A172 (cell line): ENCODE results near the gene SLC29A4. TPM values are rescaled to one million over a fixed set of nuclear protein-coding genes. Genes with fewer than 3 reads are reported as not detected.
A peak's percentile ranks its signal among the peaks of the same experiment; 100 is the strongest.

ENCODE experiments used
- DNase-seq: peaks from one replicate; pipeline ENCODE4 v3.0.0-alpha.2; 2015; ENCODE audit warnings: low spot score
- total RNA-seq: library from RNA; depleted of rRNA; stranded (reverse); fragments of >200 nt; shearing (Covaris generic); gene quantifications from 2 replicates; pipeline ENCODE4 v1.2.3, GENCODE V29; 2014

Gene SLC29A4
- total RNA-seq, 1 experiment from 2014 or later: 23.1 TPM

DNA sequence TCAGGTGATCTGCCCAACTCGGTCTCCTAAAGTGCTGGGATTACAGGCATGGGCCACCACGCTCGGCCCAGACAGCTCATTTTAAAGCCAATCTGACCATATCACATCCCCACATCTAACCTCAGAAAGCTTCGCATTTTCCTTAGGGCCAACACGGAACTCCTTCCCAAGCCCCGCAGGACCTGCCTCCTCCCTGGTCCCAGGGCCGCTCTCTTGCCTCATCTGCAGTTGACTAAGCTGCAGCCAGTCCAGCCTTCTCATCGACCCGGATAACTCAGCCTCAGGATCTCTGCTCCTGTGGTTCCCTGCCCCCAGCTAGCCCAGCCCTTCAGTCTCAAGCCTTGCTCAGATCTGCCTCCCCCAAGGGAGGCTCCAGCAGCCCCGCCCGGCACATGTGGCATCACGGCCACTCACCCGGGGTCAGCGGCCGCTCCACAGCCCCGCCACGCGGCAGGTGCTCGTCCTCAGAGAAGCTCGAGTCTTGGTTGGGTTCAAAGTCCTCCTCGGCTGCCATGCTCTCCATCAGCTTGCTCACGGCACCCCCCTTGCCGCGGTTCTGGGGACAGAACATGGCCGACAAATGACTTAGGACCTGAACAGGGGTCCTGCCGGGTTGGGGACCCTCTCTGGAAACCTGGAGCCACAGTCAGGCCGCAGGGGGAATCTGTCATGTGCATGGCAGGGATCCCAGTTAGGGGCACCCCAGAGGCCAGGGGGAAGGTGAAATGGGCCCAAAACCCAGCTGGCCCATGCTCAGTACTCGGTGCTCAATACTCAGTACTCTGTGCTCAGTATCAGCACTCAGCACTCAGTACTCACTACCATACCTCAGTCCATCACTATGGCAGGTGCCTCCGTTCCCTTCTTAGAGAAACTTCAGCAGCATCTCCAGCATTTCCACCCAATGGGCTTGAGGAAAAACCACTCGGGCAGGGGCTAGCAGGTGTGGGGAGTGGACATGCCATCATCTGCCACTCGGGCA is 41.3 kb downstream of the SLC29A4 start:
- peak; percentile 28 for DNase-seq

DNA sequence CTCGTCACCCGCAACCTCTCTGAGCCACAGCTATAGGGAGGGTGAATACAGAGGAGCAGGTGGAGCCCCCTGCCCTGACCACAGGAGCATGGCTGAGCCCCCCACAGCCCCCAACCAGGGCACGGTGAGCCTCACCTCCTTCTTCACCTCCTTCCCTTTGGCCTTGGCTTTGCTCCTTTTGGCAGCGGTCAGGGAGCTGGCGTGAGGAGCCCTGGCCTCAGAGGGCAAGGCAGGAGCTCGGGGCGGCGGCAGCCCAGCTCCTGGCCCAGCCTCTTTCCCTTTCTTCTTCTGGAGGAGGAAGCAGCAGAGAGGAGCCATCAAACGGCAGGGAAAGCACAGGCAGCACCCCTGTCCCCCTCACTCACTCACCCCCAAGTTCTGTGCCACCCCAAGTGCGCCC is 42.2 kb downstream of the SLC29A4 start:
- DNase-seq: no peak

DNA sequence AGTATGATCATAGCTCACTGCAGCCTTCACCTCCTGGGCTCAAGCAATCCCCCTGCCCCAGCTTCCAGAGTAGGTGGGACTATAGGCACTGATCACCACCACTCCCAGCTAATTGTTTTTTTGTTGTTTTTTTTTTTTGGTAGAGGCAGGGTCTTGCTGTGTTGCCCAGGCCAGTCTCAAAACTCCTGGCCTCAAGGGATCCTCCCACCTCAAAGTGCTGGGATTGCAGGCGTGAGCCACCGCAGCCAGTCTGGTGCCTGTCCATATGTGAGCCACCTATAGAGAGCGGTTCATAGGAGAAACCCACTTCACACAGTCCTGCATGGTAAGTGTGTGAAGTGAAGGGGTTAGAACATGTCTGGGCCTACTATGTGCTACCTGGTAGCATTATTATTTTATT is 47.5 kb downstream of the SLC29A4 start:
- DNase-seq: no peak

DNA sequence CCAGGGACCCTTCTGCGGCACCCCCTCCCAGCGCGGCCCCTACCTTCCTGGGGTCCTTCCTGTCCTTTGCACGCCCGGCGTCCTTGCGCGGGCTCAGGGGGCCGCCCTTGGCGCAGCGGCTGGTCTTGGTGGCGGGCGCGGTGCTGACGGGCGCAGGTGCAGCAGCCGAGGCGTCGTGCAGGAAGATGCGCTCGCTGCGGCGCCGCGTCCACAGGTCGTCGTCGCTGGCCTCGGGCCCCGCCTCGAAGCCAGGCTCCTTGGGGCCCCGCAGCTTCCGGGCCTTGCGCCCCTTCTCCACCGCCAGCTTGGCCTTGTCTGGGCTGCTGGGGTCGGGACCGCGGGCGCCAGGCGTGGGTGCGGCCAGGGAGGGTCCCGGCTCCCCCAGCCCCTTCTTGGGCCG is 49.8 kb downstream of the SLC29A4 start:
- no peak for DNase-seq

DNA sequence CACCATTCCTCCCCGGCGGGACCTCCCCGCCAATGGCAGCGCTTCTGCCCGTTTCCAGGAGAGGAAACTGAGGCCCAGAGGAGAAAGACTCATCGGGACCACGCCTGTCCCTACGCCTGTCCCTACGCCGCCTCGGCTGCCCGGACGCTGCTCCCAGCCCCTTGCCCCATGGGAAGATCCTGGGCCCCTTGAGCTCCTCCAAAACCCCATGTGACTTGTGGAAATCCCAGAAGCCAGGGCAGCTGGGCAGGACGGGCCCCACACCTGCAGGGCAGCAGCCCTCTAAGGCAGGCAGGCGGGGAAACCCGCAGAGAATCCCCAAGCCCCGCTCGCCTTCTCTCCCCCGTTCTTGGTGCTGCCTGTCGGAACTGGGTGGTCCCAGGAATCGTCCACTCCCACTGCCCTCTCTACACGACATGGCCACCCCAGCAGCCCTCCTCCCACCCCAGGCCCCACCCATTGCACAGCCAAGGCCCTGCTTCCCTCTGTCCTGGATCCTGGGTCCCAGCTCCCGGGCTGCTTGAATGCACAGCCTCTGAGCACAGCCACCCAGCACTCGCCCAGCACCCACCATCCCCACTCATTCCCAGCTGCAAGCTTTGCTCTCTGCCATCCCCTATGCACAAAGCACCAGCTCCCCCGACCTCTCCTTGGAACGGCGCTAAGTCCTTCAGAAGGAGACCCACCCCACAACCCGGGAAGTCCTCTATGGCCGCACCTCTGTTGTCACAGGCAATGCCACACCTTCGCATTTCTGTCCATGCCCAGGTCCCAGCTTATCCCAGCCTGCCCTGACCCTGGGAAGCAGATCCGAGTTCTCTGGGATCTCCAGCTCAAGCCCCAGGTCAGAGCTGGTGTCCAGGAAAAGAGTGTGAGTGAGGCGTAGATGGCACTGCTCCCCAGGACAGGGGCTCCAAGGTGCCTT is 50.6 kb downstream of the SLC29A4 start:
- no peak for DNase-seq

DNA sequence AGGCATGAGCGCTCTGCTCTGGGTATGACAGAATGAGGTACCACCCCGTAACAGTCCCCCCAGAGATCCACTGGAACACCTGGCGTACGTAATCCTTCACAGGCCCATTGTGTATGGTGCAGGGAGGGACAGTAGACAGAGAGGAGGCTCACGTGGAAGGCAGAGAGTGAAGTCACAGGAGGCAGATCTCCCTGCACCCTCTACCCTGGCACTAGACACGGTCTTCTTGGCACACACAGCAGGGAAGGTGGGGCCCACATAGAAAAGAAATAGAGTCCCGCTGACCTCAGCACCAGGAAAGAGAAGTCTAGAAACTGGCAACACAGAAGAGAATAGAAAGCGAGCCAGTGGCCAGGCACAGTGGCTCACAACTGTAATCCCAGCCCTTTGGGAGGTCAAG is 51.9 kb downstream of the SLC29A4 start:
- DNase-seq: no peak

DNA sequence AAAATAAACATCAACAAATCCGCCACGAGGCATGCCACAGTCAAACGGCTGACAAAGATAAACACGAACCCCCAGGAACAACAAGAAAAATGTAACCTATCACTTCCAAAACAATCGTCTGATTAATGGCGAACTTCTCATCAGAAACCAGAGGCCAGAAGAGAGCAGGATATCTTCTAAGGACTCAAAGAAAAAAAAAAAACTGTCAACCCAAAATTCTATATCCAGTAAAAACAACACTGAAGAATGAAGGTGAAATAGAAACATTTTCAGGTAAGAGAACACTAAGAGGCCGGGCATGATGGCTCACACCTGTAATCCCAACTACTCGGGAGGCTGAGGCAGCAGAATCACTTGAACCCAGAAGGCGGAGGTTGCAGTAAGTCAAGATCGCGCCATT is 54.3 kb downstream of the SLC29A4 start:
- no peak for DNase-seq

DNA sequence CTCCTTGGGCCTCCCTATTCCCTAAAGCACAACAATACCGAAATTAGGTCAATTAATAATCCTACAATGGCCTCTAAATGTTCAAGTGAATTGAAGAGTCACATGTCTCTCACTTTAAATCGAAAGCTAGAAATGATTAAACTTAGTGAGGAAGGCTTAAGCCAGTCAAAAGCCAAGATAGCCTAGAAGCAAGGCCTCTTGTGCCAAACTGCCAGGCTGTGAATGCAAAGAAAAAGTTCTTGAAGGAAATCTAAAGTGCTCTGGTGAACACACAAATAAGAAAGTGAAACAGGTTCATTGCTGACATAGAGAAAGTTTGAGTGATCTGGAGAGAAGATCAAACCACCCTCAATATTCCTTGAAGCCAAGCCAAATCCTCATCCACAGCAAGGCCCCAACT is 57.2 kb downstream of the SLC29A4 start:
- no peak for DNase-seq

DNA sequence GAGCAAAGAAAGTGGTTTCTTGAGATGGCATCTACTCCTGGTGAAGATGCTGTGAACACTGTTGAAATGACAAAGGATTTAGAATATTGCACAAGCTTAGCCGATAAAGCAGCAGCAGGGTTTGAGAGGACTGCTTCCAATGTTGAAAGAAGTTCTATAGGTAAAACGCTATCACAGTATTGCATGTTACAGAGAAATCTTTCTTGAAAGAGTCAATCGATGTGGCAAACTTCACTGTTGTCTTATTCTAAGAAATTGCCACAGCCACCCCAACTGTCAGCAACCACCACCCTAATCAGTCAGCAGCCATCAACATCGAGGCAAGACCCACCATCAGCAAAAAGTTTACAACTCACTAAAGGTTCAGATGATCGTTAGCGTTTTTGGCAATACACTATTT is 59.9 kb downstream of the SLC29A4 start:
- no peak for DNase-seq

DNA sequence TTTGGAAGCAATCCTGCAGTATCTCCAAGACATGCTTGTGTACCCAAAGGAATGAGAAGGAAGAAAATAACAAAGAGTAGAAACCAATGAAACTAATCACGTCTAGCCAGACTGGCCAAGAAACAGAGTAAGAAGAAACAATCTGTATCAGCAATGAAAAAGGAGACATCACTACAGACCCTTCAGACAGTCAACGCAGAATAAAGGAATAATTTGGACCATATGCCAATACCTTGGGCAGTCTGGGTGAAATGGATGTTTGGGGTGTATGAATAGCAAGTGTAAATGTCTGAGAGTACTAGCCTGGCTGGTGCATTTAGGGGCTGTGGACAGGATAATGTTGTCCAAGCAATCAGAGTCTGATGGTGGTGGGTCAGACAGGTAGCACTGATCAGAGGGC is 61.1 kb downstream of the SLC29A4 start:
- no peak for DNase-seq

DNA sequence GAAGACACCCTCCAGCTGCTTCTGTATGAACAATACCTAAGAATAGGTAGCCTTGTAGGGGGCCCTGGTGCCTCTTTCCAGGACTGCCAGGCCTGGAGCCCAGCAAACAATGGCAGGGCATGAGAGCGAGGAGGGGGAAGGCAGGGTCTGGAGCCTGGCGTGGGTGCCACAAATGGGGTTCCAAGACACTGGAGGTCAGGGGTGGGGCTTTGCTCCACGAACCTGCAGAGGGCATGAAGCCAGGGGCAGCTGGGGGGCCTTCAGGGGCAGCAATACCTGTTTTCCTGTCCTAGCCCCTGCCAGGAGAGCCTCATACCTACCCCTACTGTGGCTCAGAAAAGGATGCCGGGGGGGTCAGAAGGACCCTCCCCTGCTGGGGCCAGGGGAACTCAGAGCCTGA is 61.6 kb downstream of the SLC29A4 start:
- no peak for DNase-seq

DNA sequence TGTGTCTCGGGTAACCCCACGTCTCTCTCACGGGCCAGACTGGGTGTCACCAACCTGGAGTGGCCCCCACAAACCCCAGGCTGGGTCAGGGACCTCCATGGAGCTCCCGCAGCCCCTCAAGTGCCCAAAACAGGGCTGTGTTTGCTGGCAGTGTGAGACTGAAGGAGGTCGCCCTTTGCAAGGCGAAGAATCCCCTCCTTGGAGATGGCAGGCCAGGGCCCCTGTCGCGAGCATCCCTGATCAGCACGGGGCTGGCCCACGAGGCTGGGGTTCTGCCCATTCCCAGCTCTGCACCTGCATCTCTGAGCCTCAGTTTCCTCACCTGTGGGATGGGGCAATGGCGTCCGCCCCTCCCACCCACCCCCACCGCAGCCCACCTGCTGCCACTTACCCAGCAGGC is 62.4 kb downstream of the SLC29A4 start:
- no peak for DNase-seq

DNA sequence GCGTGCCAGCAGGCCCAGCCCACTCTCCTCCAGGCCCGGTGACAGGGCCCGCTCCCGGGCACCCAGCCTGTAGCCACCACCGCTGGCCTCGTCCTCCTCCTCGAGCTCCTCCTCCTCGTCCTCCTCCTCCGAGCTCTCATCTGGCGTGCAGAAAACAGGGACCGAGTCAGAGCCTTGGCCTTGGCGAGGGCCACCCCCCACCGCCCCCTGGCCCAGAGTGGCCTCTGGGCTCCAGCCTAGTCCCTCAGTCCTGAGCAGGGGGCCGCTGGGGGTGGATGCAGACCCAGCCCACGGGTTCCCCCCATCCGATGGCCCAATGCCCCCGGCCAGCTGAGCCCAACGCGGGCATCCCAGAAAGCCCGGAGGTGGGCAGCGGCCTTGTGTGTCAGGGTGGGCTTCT is 62.9 kb downstream of the SLC29A4 start:
- DNase-seq: no peak

DNA sequence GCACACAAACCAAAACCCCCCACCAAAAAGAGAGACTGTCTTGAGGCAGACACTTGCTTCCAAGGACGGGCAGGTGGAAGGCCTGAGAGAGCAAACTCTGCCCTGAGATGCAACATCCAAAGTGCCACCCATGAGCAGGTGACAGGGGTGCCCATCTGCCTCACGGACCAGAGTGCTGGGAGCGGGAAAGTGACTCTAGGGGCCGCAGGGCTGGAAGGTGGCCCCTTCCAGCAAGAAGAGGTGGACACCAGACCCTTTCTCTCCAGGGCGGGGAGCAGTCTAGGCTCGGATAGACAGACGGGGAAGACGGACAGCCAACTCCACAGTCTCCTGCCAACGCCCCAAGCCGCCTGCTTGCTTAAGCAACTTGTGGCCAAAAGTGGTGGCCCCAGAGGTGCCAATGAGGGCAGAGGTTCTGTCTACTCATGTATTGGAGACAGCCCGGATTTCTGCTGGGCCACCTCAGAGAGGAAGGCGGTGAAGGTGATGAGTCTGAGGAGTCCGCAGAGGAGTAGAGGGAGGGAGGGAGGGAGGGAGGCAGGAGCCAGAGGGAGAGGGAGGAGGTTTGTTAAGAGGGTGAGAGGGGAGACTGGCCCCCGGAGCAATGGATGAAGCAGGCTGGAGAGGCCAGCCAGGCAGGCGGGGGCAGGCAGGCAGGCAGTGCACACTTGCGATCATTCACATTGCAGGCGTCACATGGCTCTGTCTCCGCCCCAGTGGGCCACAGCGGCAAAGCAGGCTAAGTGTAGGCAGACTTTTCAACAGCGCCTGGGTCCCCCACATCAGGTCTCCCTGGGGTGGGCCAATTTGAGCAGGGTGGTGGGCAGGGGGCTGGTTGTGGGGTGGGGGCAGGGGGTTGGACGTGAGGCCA is 65.6 kb downstream of the SLC29A4 start:
- no peak for DNase-seq

DNA sequence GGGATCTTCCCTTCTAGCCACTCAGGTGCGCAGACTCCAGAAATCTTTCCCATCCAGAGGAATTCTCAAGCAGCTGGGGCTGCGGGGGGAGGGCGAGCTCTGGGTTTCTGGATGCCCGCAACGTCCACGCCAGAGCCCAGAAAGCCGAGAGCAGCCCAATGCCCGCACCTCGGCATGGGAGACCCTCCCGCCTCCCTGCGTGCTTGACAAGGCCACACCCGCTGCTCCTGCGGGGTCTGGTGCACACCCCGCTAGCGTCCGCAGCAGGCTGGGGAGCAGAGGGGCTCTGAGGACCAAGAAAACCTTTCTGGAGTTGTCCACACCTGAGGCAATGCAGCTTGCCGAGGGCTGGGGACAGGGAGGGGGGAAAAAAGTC is 66.2 kb downstream of the SLC29A4 start:
- no peak for DNase-seq

DNA sequence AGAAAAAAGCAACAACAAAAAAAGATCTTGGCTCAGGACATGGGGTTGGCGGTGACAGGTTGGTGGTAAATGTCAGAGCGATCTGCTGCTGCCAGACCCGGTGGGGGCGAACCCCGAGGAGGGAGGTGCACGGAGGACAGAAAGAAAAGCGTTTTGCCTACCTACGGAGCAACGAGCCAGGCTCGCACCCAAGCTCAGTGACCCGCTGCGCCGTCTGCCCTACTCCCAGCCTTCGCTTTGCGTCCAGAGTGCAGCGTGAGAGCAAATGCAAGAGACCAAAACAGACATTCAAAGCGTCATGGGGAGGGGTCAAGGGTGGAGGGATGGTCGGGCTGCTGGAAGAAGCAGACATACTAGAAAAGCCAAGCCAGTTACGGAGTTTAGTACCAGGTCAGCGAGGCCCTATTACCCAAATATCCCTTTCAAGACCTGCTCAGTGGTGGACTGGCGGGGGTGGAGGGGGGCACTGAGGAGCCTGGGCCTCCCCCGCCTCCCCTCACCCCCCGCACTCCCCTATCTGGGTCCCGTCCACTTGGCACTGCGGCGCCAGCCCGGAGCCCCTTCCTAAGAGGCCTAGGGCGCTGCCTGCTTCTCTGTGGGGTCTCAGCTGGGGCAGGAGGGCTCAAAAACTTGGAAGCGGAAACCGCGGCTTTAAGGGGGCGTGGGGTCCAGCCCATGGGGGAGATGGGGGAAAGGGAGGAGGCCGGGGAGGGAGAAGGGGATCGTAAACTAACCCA is 66.9 kb downstream of the SLC29A4 start:
- DNase-seq: no peak

DNA sequence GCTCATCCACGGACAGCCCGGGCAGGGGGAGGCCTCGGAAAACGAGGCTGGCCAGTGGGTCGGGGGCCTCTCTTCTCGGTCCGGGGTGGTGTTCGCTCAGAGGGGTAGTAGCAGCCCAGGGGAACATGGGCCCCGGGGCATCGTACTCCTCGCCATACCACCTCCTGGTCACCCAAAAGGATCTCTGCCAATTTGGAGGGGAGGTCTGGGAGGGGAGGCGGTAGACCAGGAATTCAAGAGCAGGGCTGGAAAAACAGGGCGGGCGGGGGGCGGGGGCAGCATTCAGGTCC is 67.4 kb downstream of the SLC29A4 start:
- no peak for DNase-seq

DNA sequence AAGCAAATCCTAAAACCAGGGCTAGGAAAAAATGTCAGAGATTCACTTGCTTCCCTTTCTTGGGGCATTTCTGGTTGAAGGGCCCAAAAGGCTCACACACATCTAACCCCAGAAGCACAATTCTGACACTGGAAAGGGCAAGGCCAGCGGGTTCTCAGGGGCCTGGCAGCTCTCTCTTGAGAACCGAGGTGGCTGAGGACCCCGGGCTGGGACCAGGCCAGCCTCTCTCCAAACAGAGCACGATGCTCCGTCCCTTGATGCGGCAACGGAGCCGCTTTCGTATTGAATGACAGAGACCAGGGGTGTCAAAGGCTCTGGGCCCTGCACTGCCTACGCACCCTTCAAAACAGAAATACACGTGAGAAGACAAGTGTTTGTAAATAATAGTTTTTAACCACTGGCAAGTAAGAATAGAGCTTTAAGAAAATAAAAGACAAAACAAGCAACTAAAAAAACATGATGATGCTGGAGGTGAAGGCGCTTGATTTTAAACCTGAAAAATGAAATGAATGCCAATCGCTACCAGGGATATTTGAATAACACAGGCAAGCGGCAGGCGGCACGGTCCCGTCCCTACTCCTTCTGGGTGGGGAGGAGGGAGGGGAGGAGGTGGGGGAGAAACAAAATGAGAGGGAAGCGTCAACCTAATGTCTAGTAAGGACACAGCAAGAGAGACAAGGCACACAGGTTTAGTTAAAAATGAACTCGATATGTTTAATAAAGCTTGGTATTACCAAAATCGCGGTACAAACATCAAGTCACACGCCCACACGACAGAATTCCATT is 68.0 kb downstream of the SLC29A4 start:
- no peak for DNase-seq

DNA sequence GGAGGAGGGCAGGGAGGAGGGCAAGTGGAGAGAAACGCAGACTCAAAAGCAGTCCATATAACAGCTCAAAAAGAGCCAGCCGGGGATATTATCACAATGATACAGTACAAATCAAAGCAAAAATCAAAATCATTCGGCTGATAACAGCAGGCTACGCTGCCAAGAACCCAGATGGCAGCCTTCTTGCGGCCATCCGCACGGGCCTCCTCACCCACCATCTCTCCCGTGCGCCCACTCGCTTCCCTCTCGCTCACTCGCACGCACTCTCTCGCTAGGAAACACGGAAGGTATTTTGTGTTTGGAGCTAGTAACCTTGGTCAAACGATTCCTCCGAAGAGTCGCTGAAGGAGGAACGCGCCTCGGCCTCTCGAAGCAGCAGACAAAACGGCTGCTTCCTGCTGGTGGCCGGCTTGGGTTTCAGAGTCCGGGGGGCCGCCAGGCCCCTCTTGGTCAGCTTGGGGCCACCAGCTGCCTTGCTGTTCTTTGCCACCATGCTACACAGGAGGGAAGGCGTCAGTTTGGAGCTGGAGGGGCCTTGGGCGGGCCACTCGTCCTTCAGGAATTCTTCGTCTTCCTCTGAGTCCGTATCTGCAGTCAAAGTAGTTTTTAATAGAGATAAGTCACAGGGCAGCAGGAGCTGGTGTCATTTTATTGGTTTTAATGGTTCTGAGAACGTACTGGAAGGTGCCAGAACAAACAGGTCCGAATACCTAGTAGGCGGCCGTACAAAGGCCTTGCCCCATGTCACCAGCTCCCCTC is 68.9 kb downstream of the SLC29A4 start:
- peak; percentile 35 for DNase-seq
